Measurements from ENCODE around the gene HLA-A. TPM values are rescaled to one million over a fixed set of nuclear protein-coding genes. Genes with fewer than 3 reads are reported as not detected.

Gene HLA-A
- total RNA-seq, 1 donor from 2014 or later, result 107 TPM

- H3K27ac Mint-ChIP-seq, result no peak overlapping the region
- no peaks in the 10 kb centered on the region for H3K36me3 ChIP-seq
- no peak for DNase-seq (ENCODE audit: low spot score)
- H3F3A ChIP-seq (ENCODE audit: low read depth), result no peaks in the 10 kb centered on the region
- no peaks in the 10 kb centered on the region for H3K4me1 ChIP-seq
- no peak overlapping the region for H2AFZ ChIP-seq (replicated peaks)
- H3K27ac ChIP-seq, result no peak overlapping the region
- H3K4me3 Mint-ChIP-seq, result no peak overlapping the region
- H3K4me2 ChIP-seq, result no peak overlapping the region
- H3K9me3 Mint-ChIP-seq, result peaks cover 7% of the 10 kb centered on the region
- peaks cover 3% of the 10 kb centered on the region for H3K27me3 Mint-ChIP-seq (ENCODE audit: insufficient read depth, low read depth)
- TF ChIP-seq EZH2phosphoT487 (IDR thresholded peaks at IDR 0.05), result no peak
- H3K36me3 Mint-ChIP-seq, result no peaks in the 10 kb centered on the region
- H4K20me1 ChIP-seq (ENCODE audit: low read depth), result no peaks in the 10 kb centered on the region
- no peak overlapping the region for H3K4me3 ChIP-seq
- H3K9me3 ChIP-seq (ENCODE audit: low read depth), result no peaks in the 10 kb centered on the region
- no peak overlapping the region for H3K9ac ChIP-seq
- H3K4me1 Mint-ChIP-seq, result no peaks in the 10 kb centered on the region
- H3K79me2 ChIP-seq (ENCODE audit: low read depth), result no peaks in the 10 kb centered on the region
- peaks cover 10% of the 10 kb centered on the region for H3K27me3 ChIP-seq
These were observed 16.5 kb upstream of the HLA-A start for GRCh38 chr6:29925727-29926412.

- no peak overlapping the region for H2AFZ ChIP-seq (replicated peaks)
- no peaks in the 10 kb centered on the region for H3K79me2 ChIP-seq (ENCODE audit: low read depth)
- peaks cover 3% of the 10 kb centered on the region for H3K27me3 Mint-ChIP-seq (ENCODE audit: insufficient read depth, low read depth)
- H3K27me3 ChIP-seq, result peaks cover 10% of the 10 kb centered on the region
- H3K4me3 Mint-ChIP-seq, result no peak overlapping the region
- no peak for TF ChIP-seq EZH2 (IDR thresholded peaks at IDR 0.05)
- TF ChIP-seq CTCF (IDR thresholded peaks at IDR 0.05), result no peak
- TF ChIP-seq EZH2phosphoT487 (IDR thresholded peaks at IDR 0.05), result no peak
- no peaks in the 10 kb centered on the region for H3K36me3 ChIP-seq
- no peaks in the 10 kb centered on the region for H4K20me1 ChIP-seq (ENCODE audit: low read depth)
- peaks cover 9% of the 10 kb centered on the region for H3K9me3 Mint-ChIP-seq
- H3K4me3 ChIP-seq, result no peak overlapping the region
- H3K4me1 Mint-ChIP-seq, result no peaks in the 10 kb centered on the region
- H3K36me3 Mint-ChIP-seq, result no peaks in the 10 kb centered on the region
- H3K4me2 ChIP-seq, result no peak overlapping the region
- peak overlapping the region; percentile 66 for H3K27ac Mint-ChIP-seq
- no peaks in the 10 kb centered on the region for H3K4me1 ChIP-seq
- no peaks in the 10 kb centered on the region for H3F3A ChIP-seq (ENCODE audit: low read depth)
- H3K27ac ChIP-seq, result no peak overlapping the region
- no peak overlapping the region for H3K9ac ChIP-seq
- peak; percentile 16 for DNase-seq (ENCODE audit: low spot score)
- no peaks in the 10 kb centered on the region for H3K9me3 ChIP-seq (ENCODE audit: low read depth)
These were observed 15.7 kb upstream of the HLA-A start for GRCh38 chr6:29926413-29927274.

- no peak overlapping the region for H3K9ac ChIP-seq
- H3K27ac ChIP-seq, result no peak overlapping the region
- Mint-ChIP-seq H3K4me3 (no peak overlapping the region), H3K27ac (peak overlapping the region; percentile 66), H3K4me1 (no peaks in the 10 kb centered on the region), H3K36me3 (no peaks in the 10 kb centered on the region), H3K27me3 (ENCODE audit: insufficient read depth, low read depth) (peaks cover 3% of the 10 kb centered on the region), H3K9me3 (peaks cover 10% of the 10 kb centered on the region)
- no peaks in the 10 kb centered on the region for H3K9me3 ChIP-seq (ENCODE audit: low read depth)
- no peaks in the 10 kb centered on the region for H3K4me1 ChIP-seq
- TF ChIP-seq CTCF (IDR thresholded peaks at IDR 0.05) (no peak), EZH2phosphoT487 (IDR thresholded peaks at IDR 0.05) (no peak), EZH2 (IDR thresholded peaks at IDR 0.05) (no peak)
- H3K4me3 ChIP-seq, result no peak overlapping the region
- no peak for DNase-seq (ENCODE audit: low spot score)
- H3K36me3 ChIP-seq, result no peaks in the 10 kb centered on the region
- H3K27me3 ChIP-seq, result peaks cover 10% of the 10 kb centered on the region
- no peaks in the 10 kb centered on the region for H4K20me1 ChIP-seq (ENCODE audit: low read depth)
- no peaks in the 10 kb centered on the region for H3F3A ChIP-seq (ENCODE audit: low read depth)
- H3K79me2 ChIP-seq (ENCODE audit: low read depth), result no peaks in the 10 kb centered on the region
- H2AFZ ChIP-seq (replicated peaks), result no peak overlapping the region
- no peak overlapping the region for H3K4me2 ChIP-seq
These were observed 15.1 kb upstream of the HLA-A start for GRCh38 chr6:29927275-29927569.
